Measurements from ENCODE around the gene NCKAP5. TPM values are rescaled to one million over a fixed set of nuclear protein-coding genes. Genes with fewer than 3 reads are reported as not detected.

NCKAP5 gene
- total and polyA plus RNA-seq, 2 of the 13 experiments (the other 11 are each of a cell fraction or from before 2014, with no cell fraction given), result 0.01 TPM; not detected in 1

DNA sequence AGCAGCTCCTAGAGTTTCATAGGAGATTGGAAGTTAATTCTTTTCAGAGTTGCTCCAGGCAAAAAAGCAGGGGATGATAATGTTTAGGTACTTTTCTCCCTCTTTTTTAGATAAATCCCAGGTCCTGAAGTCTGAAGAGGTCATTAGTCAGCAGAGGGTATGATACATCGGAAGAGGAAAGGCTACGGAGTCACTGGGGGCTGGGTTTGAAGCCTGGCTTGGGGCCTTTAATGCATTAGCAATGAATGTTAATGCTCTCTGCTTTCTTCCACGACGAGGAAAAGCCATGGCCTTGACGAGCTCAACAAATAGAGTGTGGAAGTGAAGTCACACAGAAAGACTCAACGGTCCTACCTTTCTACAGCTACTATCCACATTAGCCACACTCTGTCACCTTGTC is 235.1 kb downstream of the NCKAP5 start (continued):
- TF ChIP-seq, protein P1, sequence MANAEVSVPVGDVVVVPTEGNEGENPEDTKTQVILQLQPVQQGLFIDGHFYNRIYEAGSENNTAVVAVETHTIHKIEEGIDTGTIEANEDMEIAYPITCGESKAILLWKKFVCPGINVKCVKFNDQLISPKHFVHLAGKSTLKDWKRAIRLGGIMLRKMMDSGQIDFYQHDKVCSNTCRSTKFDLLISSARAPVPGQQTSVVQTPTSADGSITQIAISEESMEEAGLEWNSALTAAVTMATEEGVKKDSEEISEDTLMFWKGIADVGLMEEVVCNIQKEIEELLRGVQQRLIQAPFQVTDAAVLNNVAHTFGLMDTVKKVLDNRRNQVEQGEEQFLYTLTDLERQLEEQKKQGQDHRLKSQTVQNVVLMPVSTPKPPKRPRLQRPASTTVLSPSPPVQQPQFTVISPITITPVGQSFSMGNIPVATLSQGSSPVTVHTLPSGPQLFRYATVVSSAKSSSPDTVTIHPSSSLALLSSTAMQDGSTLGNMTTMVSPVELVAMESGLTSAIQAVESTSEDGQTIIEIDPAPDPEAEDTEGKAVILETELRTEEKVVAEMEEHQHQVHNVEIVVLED (CRISPR knock-in tag; IDR thresholded peaks at IDR 0.05; ENCODE audit: borderline replicate concordance), result no peak
- TF ChIP-seq ZEB1 (IDR thresholded peaks at IDR 0.05; ENCODE audit: insufficient replicate concordance, low read depth), result no peak
- TF ChIP-seq, protein P2, sequence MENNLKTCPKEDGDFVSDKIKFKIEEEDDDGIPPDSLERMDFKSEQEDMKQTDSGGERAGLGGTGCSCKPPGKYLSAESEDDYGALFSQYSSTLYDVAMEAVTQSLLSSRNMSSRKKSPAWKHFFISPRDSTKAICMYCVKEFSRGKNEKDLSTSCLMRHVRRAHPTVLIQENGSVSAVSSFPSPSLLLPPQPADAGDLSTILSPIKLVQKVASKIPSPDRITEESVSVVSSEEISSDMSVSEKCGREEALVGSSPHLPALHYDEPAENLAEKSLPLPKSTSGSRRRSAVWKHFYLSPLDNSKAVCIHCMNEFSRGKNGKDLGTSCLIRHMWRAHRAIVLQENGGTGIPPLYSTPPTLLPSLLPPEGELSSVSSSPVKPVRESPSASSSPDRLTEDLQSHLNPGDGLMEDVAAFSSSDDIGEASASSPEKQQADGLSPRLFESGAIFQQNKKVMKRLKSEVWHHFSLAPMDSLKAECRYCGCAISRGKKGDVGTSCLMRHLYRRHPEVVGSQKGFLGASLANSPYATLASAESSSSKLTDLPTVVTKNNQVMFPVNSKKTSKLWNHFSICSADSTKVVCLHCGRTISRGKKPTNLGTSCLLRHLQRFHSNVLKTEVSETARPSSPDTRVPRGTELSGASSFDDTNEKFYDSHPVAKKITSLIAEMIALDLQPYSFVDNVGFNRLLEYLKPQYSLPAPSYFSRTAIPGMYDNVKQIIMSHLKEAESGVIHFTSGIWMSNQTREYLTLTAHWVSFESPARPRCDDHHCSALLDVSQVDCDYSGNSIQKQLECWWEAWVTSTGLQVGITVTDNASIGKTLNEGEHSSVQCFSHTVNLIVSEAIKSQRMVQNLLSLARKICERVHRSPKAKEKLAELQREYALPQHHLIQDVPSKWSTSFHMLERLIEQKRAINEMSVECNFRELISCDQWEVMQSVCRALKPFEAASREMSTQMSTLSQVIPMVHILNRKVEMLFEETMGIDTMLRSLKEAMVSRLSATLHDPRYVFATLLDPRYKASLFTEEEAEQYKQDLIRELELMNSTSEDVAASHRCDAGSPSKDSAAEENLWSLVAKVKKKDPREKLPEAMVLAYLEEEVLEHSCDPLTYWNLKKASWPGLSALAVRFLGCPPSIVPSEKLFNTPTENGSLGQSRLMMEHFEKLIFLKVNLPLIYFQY (CRISPR knock-in tag; IDR thresholded peaks at IDR 0.05; ENCODE audit: borderline replicate concordance), result no peak
- no peak for TF ChIP-seq CENPX (CRISPR knock-in tag; IDR thresholded peaks at IDR 0.05)

DNA sequence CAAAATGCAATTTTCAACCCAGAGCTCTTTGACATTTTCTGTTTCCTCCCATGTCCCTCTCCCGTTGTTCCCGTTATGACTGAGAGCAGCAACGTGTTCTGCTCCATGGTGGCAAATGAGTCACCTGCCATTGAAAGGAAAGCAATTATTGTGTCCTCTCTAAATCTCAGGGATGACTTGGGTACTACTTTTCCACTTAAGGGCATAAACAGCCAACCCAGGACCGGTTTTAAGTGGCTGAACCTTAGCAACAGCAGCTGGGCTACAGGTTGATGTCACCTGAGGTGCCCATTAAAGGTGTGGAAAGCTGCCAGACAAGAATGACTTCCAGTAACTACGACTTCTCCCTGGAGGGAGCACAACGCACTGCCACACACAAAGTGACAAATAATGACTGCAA is 236.8 kb downstream of the NCKAP5 start:
- Histone ChIP-seq H3K27ac (ENCODE audit: extremely low read length, insufficient read depth, low read length) (no peak overlapping the region), H3K4me2 (ENCODE audit: low read depth, low read length) (no peak overlapping the region), H3K9me3 (ENCODE audit: low read length) (no peaks in the 10 kb centered on the region), H3K36me3 (replicated peaks in 1 of 2; ENCODE audit: control insufficient read depth in 1 of 2, insufficient read depth in 2 of 2, low read length in 2 of 2) (no peaks in the 10 kb centered on the region), H3K4me3 (replicated peaks in 1 of 3; ENCODE audit: insufficient read depth in 1 of 3, low read depth in 2 of 3, low read length in 3 of 3) (no peak overlapping the region), H2AFZ (ENCODE audit: low read length) (no peak overlapping the region), H3K4me1 (ENCODE audit: insufficient read depth, low read length) (no peaks in the 10 kb centered on the region), H3K9ac (ENCODE audit: insufficient read depth, low read depth, low read length) (no peak overlapping the region), H3K79me2 (ENCODE audit: insufficient read depth, low read length) (no peaks in the 10 kb centered on the region), H3K27me3 (ENCODE audit: control insufficient read depth in 1 of 2, insufficient read depth in 2 of 2, low read length in 2 of 2) (no peaks in the 10 kb centered on the region), H4K20me1 (ENCODE audit: insufficient read depth, low read length) (no peaks in the 10 kb centered on the region)
- ATAC-seq, result no peak
- ChIA-PET POLR2A (no interaction called here), CTCF (ENCODE audit: low intra/inter-chr PET ratio, low total read pairs) (no interaction called here)
- 0% methylated on average over 6 of the region's 6 CpGs for WGBS (ENCODE audit: low lambda C conversion rate)
- BruUV-seq (replicated peaks), result no TSS peak
- DNase-seq (ENCODE audit: low spot score), result no peak
- in situ Hi-C loops (cut with HindIII; ENCODE audit: extremely low pct_ligation_motif_present, low pct_unique_long_range_greater_than_20kb), result no loop called here
- no peak for FAIRE-seq
- intact Hi-C loops (cut with micrococcal nuclease; ENCODE audit: unreplicated experiment), result no loop called here
- TF ChIP-seq, protein P3, sequence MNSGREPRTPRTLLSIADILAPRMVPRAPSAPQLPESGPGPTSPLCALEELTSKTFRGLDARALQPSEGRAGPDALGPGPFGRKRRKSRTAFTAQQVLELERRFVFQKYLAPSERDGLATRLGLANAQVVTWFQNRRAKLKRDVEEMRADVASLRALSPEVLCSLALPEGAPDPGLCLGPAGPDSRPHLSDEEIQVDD (CRISPR knock-in tag; IDR thresholded peaks at IDR 0.05; ENCODE audit: borderline replicate concordance), result no peak
- TF ChIP-seq ZNF614 (CRISPR knock-in tag; IDR thresholded peaks at IDR 0.05; ENCODE audit: borderline replicate concordance) (no peak), ZNF205 (CRISPR knock-in tag; IDR thresholded peaks at IDR 0.05) (no peak), ZSCAN29 (CRISPR knock-in tag; conservative IDR thresholded peaks at IDR 0.05) (no peak), RAD51 (IDR thresholded peaks at IDR 0.05; ENCODE audit: borderline replicate concordance) (no peak), ZNF75D (CRISPR knock-in tag; IDR thresholded peaks at IDR 0.05; ENCODE audit: borderline replicate concordance) (no peak), ZNF136 (CRISPR knock-in tag; IDR thresholded peaks at IDR 0.05; ENCODE audit: low read depth) (no peak), PHF8 (CRISPR knock-in tag; IDR thresholded peaks at IDR 0.05) (no peak), ZNF468 (CRISPR knock-in tag; IDR thresholded peaks at IDR 0.05) (no peak)
- TF ChIP-seq, protein P4, sequence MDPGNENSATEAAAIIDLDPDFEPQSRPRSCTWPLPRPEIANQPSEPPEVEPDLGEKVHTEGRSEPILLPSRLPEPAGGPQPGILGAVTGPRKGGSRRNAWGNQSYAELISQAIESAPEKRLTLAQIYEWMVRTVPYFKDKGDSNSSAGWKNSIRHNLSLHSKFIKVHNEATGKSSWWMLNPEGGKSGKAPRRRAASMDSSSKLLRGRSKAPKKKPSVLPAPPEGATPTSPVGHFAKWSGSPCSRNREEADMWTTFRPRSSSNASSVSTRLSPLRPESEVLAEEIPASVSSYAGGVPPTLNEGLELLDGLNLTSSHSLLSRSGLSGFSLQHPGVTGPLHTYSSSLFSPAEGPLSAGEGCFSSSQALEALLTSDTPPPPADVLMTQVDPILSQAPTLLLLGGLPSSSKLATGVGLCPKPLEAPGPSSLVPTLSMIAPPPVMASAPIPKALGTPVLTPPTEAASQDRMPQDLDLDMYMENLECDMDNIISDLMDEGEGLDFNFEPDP (CRISPR knock-in tag; conservative IDR thresholded peaks at IDR 0.05), result no peak
- TF ChIP-seq, protein P5, sequence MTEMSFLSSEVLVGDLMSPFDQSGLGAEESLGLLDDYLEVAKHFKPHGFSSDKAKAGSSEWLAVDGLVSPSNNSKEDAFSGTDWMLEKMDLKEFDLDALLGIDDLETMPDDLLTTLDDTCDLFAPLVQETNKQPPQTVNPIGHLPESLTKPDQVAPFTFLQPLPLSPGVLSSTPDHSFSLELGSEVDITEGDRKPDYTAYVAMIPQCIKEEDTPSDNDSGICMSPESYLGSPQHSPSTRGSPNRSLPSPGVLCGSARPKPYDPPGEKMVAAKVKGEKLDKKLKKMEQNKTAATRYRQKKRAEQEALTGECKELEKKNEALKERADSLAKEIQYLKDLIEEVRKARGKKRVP (CRISPR knock-in tag; IDR thresholded peaks at IDR 0.05), result no peak

Measured in HepG2 (cell line).